ENCODE results near the gene NPDC1.

The NPDC1 gene

DNA sequence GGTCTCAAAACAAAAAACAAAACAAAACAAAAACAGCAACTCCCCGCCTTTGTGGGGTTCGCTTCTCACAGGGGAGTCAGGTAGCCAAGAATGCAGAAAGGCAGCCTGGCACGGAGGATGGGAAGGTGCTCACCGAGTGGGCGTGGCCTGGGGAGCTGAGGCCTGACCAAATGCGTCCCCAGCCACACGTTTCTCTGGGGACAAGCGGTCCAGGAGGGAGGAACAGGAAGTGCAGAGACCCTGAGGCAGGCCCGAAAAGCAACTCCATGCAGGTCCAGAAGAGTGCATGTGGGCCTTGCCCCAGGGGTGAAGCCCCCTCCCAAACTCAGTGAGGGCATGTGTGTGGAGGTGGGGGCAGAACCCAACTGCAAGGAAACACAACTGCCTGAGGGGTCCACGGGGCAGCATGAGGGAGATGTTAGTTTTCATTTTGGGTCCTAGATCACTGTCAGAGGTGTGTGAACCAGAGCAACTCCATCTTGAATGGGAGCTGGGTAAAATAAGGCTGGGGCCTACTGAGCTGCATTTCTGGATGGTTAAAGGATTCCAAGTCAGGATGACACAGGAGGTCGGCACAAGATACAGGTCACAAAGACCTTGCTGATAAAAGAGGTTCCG is 28.8 kb upstream of the NPDC1 start:
- peaks cover 0 to 41% (median 33%) of the 10 kb centered on the region in 4 experiments for H3K4me1 ChIP-seq (ENCODE audit: control extremely low read depth in 1 of 4, control insufficient read depth in 4 of 4, insufficient read depth in 4 of 4, low read length in 3 of 4)
- WGBS (ENCODE audit: insufficient coverage), result 93% methylated on average over 12 of the region's 12 CpGs
- DNase-seq, result no peak
- H3K27me3 ChIP-seq (replicated peaks in 2 of 5; ENCODE audit: control insufficient read depth in 4 of 5, insufficient read depth in 5 of 5, low read length in 4 of 5), result no peaks in the 10 kb centered on the region
- CTCF ChIA-PET, result interaction anchor here (0.5 to 1.4 kb wide), 2 partner anchors 9 to 160 kb away, joined by 3 read pairs; no protein-coding TSS in a partner anchor
- H3K4me3 ChIP-seq (ENCODE audit: control insufficient read depth in 1 of 7, extremely low read depth in 1 of 7, insufficient read depth in 4 of 7, low read depth in 2 of 7, low read length in 6 of 7), result no peak overlapping the region
- H3K27ac ChIP-seq (ENCODE audit: insufficient read depth in 1 of 2, low read depth in 1 of 2, low read length in 2 of 2, poor library complexity in 1 of 2, severe bottlenecking in 2 of 2), result no peak overlapping the region
- POLR2A ChIA-PET, result no interaction called here
- peaks cover 0 to 12% (median 6%) of the 10 kb centered on the region in 4 experiments for H3K36me3 ChIP-seq (ENCODE audit: control insufficient read depth in 4 of 4, insufficient read depth in 4 of 4, low read length in 3 of 4)
- H3K9me3 ChIP-seq (ENCODE audit: control extremely low read depth in 1 of 5, control insufficient read depth in 4 of 5, insufficient read depth in 2 of 5, low read depth in 1 of 5, low read length in 4 of 5), result no peaks in the 10 kb centered on the region

DNA sequence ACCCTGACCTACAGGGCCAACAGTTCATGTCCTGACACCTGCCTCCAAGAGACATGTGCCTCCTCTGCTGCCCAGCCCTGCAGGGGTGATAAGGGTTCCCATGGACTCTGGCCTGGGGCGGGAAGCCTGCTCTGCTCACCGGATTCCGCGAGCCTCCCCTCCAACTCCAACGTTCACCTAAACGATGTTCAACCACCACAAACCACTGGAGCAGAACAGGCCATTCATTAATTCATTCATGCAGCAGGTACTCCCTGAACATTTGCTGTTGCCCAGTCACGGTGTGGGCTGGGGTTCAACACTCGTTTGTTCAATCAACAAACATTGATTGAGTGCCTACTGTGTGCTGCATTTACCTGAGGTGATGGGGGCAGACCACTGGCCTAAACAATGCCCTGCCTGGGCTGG is 28.0 kb upstream of the NPDC1 start:
- peaks cover 0 to 4% (median 1%) of the 10 kb centered on the region in 4 experiments for H3K36me3 ChIP-seq (ENCODE audit: control insufficient read depth in 4 of 4, insufficient read depth in 4 of 4, low read length in 3 of 4)
- H3K4me1 ChIP-seq (ENCODE audit: control extremely low read depth in 1 of 4, control insufficient read depth in 4 of 4, insufficient read depth in 4 of 4, low read length in 3 of 4), result peaks cover 0 to 49% (median 40%) of the 10 kb centered on the region in 4 experiments
- no peak overlapping the region for H3K4me3 ChIP-seq (ENCODE audit: control insufficient read depth in 1 of 7, extremely low read depth in 1 of 7, insufficient read depth in 4 of 7, low read depth in 2 of 7, low read length in 6 of 7)
- H3K9me3 ChIP-seq (ENCODE audit: control extremely low read depth in 1 of 5, control insufficient read depth in 4 of 5, insufficient read depth in 2 of 5, low read depth in 1 of 5, low read length in 4 of 5), result no peaks in the 10 kb centered on the region
- ChIA-PET CTCF (interaction anchor here (1.4 kb wide), 1 partner anchor 10 kb away, joined by 3 read pairs; no protein-coding TSS in a partner anchor), POLR2A (no interaction called here)
- no peak for DNase-seq
- H3K27me3 ChIP-seq (replicated peaks in 2 of 5; ENCODE audit: control insufficient read depth in 4 of 5, insufficient read depth in 5 of 5, low read length in 4 of 5), result no peaks in the 10 kb centered on the region
- no peak overlapping the region for H3K27ac ChIP-seq (ENCODE audit: insufficient read depth in 1 of 2, low read depth in 1 of 2, low read length in 2 of 2, poor library complexity in 1 of 2, severe bottlenecking in 2 of 2)
- 95% methylated on average over 8 of the region's 8 CpGs for WGBS (ENCODE audit: insufficient coverage)

DNA sequence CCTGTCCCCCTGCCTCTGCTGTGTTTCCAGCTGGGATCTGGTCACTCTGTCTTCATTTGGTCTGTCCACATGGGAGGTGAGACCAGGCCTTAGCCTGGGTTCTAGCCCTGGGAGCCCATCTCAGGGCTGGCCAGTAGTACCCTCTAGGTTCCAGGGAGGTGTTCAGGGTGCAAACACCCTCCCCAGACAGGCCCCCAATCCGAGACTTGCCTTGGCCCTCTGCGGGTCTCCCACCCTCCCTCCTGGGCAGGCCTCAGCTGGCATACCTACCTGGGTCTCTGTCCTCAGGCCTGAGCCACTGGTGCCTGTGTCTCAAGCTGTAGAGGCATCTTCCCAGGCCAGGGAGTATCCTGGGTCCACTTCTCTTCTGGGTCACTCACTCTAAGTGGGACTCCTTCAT is 25.3 kb upstream of the NPDC1 start:
- Histone ChIP-seq H3K27me3 (replicated peaks in 2 of 5; ENCODE audit: control insufficient read depth in 4 of 5, insufficient read depth in 5 of 5, low read length in 4 of 5) (no peaks in the 10 kb centered on the region), H3K27ac (ENCODE audit: insufficient read depth in 1 of 2, low read depth in 1 of 2, low read length in 2 of 2, poor library complexity in 1 of 2, severe bottlenecking in 2 of 2) (peak overlapping the region in 1 of 2 experiments; percentile 74), H3K9me3 (ENCODE audit: control extremely low read depth in 1 of 5, control insufficient read depth in 4 of 5, insufficient read depth in 2 of 5, low read depth in 1 of 5, low read length in 4 of 5) (no peaks in the 10 kb centered on the region), H3K4me1 (ENCODE audit: control extremely low read depth in 1 of 4, control insufficient read depth in 4 of 4, insufficient read depth in 4 of 4, low read length in 3 of 4) (peaks cover 0 to 46% (median 30%) of the 10 kb centered on the region in 4 experiments), H3K36me3 (ENCODE audit: control insufficient read depth in 4 of 4, insufficient read depth in 4 of 4, low read length in 3 of 4) (peaks cover 0 to 4% (median under 1%) of the 10 kb centered on the region in 4 experiments), H3K4me3 (ENCODE audit: control insufficient read depth in 1 of 7, extremely low read depth in 1 of 7, insufficient read depth in 4 of 7, low read depth in 2 of 7, low read length in 6 of 7) (peak overlapping the region in 5 of 7 experiments; percentile 52 to 76 (median 72))
- CTCF ChIA-PET, result interaction anchor here (0.9 to 8.9 kb wide), 10 partner anchors 10 to 123 kb away, joined by 3 to 76 read pairs (median 10); partner anchors contain the start of genes MAN1B1 and NPDC1
- WGBS (ENCODE audit: insufficient coverage), result 90% methylated on average over 2 of the region's 2 CpGs
- DNase-seq, result no peak
- POLR2A ChIA-PET, result no interaction called here

DNA sequence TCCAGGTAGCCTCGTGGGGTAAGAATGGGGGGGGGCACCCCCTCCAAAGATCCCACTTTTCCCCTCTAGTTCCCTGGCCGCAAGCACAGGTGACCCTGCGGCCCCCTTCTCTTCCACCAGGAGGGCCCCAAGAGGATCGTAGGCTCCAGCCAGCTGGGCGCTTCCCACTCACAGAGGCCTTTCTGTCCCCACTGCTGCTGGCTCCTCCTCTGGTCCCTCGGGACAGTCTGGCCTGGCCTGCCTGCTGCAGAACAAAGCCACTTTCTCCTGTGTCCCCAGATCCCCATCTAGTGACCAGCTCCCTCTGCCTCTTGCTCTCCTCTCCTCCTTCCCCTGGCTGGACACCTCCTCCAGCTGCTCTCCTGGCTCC is 24.9 kb upstream of the NPDC1 start:
- peaks cover 0 to 8% (median under 1%) of the 10 kb centered on the region in 4 experiments for H3K36me3 ChIP-seq (ENCODE audit: control insufficient read depth in 4 of 4, insufficient read depth in 4 of 4, low read length in 3 of 4)
- DNase-seq, result no peak
- 18% methylated on average over 6 of the region's 6 CpGs for WGBS (ENCODE audit: insufficient coverage)
- H3K27me3 ChIP-seq (replicated peaks in 2 of 5; ENCODE audit: control insufficient read depth in 4 of 5, insufficient read depth in 5 of 5, low read length in 4 of 5), result no peaks in the 10 kb centered on the region
- H3K4me1 ChIP-seq (ENCODE audit: control extremely low read depth in 1 of 4, control insufficient read depth in 4 of 4, insufficient read depth in 4 of 4, low read length in 3 of 4), result peaks cover 0 to 46% (median 30%) of the 10 kb centered on the region in 4 experiments
- CTCF ChIA-PET, result interaction anchor here (0.9 to 8.9 kb wide), 10 partner anchors 11 to 123 kb away, joined by 3 to 76 read pairs (median 10); partner anchors contain the start of genes MAN1B1 and NPDC1
- H3K9me3 ChIP-seq (ENCODE audit: control extremely low read depth in 1 of 5, control insufficient read depth in 4 of 5, insufficient read depth in 2 of 5, low read depth in 1 of 5, low read length in 4 of 5), result no peaks in the 10 kb centered on the region
- peak overlapping the region in 1 of 2 experiments; percentile 74 for H3K27ac ChIP-seq (ENCODE audit: insufficient read depth in 1 of 2, low read depth in 1 of 2, low read length in 2 of 2, poor library complexity in 1 of 2, severe bottlenecking in 2 of 2)
- peak overlapping the region in 6 of 7 experiments; percentile 42 to 76 (median 70) for H3K4me3 ChIP-seq (ENCODE audit: control insufficient read depth in 1 of 7, extremely low read depth in 1 of 7, insufficient read depth in 4 of 7, low read depth in 2 of 7, low read length in 6 of 7)
- POLR2A ChIA-PET, result interaction anchor here (1.0 kb wide), 1 partner anchor 26 kb away, joined by 4 read pairs; no protein-coding TSS in a partner anchor

DNA sequence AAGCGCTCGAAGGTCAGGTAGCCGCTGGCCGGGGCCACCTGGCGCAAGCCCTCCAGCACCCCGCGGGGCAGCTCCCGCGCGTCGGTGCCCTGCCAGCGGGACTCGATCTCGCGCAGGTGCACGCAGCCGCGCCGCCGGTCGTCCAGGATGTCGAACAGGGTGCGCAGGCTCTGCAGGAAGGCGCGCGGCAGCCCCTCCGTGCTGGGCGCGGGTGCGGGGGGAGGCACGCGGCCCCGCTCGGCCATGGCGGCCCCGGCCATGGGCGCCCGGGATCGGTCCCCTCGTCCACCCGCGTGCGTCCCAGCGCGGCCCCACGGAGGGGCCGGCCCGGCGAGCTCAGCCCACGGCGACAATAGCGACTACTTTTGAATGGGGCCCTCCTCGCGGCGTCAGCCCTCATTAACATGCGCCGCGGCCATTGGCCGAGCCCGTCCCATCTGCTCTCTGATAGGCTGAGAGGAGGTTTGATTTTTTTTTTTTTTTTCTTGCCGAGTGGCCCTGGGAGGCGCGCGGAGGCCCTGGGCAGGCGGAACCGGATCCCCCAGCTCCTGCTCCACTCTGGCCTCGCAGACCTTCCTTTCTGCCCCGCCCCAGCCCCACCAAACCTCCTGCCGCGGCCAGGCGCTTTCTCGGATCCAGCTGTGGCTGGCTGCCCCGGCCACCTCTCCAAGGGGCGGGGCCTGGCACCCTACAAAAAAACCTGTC is 24.4 kb upstream of the NPDC1 start, which contains the start of gene SAPCD2:
Gene SAPCD2, minus strand, starts transcription at position 357 of the 705 bp plus-strand sequence. Its CDS starts 97 bp downstream, at position 260.
- Histone ChIP-seq H3K4me3 (ENCODE audit: control insufficient read depth in 1 of 7, extremely low read depth in 1 of 7, insufficient read depth in 4 of 7, low read depth in 2 of 7, low read length in 6 of 7) (peak within 1 kb of the TSS; percentile 15 to 76 (median 69)), H3K4me1 (ENCODE audit: control extremely low read depth in 1 of 4, control insufficient read depth in 4 of 4, insufficient read depth in 4 of 4, low read length in 3 of 4) (peaks cover 0 to 46% (median 30%) of the 10 kb centered on the region in 4 experiments), H3K27me3 (replicated peaks in 2 of 5; ENCODE audit: control insufficient read depth in 4 of 5, insufficient read depth in 5 of 5, low read length in 4 of 5) (no peaks in the 10 kb centered on the region), H3K9me3 (ENCODE audit: control extremely low read depth in 1 of 5, control insufficient read depth in 4 of 5, insufficient read depth in 2 of 5, low read depth in 1 of 5, low read length in 4 of 5) (no peaks in the 10 kb centered on the region), H3K27ac (ENCODE audit: insufficient read depth in 1 of 2, low read depth in 1 of 2, low read length in 2 of 2, poor library complexity in 1 of 2, severe bottlenecking in 2 of 2) (peak within 1 kb of the TSS in 1 of 2 experiments; percentile 74), H3K36me3 (ENCODE audit: control insufficient read depth in 4 of 4, insufficient read depth in 4 of 4, low read length in 3 of 4) (peaks cover 0 to 13% (median 1%) of the 10 kb centered on the region in 4 experiments)
- WGBS (ENCODE audit: insufficient coverage), result 0% methylated on average over 45 of the region's 74 CpGs
- POLR2A ChIA-PET, result interaction anchor here (0.6 to 1.0 kb wide), 2 partner anchors 26 to 88 kb away, joined by 3 to 4 read pairs; no protein-coding TSS in a partner anchor
- CTCF ChIA-PET, result interaction anchor here (0.9 to 8.9 kb wide), 11 partner anchors 11 to 122 kb away, joined by 3 to 76 read pairs (median 10); partner anchors contain the start of genes MAN1B1 and NPDC1
- DNase-seq, result peak; percentile 89 to 94 (median 93)

DNA sequence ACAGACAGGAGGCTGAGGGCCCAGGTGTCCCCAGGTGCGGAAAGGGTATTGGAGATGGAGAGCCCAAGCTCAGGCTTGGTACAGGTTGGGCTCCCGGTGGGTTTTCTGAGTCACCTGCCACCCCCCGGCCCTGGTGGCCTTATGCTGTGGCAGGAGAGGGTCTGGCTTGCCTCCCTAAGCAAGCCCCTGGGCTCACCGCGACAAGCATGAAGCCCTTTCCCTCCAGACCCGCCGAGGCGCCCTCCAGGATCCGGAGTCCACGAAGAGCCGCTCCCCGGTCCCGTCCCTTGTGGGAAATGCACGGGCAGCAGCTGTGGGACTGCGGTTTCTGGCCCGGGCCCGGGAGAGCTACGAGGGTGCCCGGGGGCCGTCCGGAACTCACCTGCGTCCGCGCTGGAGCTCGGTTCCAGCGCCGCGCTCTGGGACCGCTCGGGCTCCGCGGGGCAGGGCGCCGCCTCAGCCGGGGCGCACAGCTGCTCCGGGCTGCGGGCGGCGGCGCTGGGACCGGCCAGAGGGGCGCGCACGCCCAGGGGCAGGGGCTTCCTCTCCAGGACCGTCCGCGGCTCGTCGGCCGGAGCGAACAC is 23.6 kb upstream of the NPDC1 start:
- ChIA-PET POLR2A (no interaction called here), CTCF (interaction anchor here (1.2 to 8.9 kb wide), 11 partner anchors 12 to 158 kb away, joined by 4 to 76 read pairs (median 11); partner anchors contain the start of genes ABCA2, MAN1B1, NPDC1 and RNF224)
- Histone ChIP-seq H3K9me3 (ENCODE audit: control extremely low read depth in 1 of 5, control insufficient read depth in 4 of 5, insufficient read depth in 2 of 5, low read depth in 1 of 5, low read length in 4 of 5) (no peaks in the 10 kb centered on the region), H3K36me3 (ENCODE audit: control insufficient read depth in 4 of 4, insufficient read depth in 4 of 4, low read length in 3 of 4) (peaks cover 0 to 18% (median 4%) of the 10 kb centered on the region in 4 experiments), H3K27ac (ENCODE audit: insufficient read depth in 1 of 2, low read depth in 1 of 2, low read length in 2 of 2, poor library complexity in 1 of 2, severe bottlenecking in 2 of 2) (no peak overlapping the region), H3K27me3 (replicated peaks in 2 of 5; ENCODE audit: control insufficient read depth in 4 of 5, insufficient read depth in 5 of 5, low read length in 4 of 5) (no peaks in the 10 kb centered on the region), H3K4me1 (ENCODE audit: control extremely low read depth in 1 of 4, control insufficient read depth in 4 of 4, insufficient read depth in 4 of 4, low read length in 3 of 4) (peaks cover 0 to 46% (median 30%) of the 10 kb centered on the region in 4 experiments), H3K4me3 (ENCODE audit: control insufficient read depth in 1 of 7, extremely low read depth in 1 of 7, insufficient read depth in 4 of 7, low read depth in 2 of 7, low read length in 6 of 7) (peak overlapping the region in 6 of 7 experiments; percentile 13 to 75 (median 68))
- 6% methylated on average over 52 of the region's 52 CpGs for WGBS (ENCODE audit: insufficient coverage)
- DNase-seq, result peak in 1 of 3 donors; percentile 18

Measured in common myeloid progenitor, CD34-positive (primary cell).